ENCODE results near the gene PPP1R14B.
A peak's percentile ranks its signal among the peaks of the same experiment; 100 is the strongest.

The PPP1R14B gene

DNA sequence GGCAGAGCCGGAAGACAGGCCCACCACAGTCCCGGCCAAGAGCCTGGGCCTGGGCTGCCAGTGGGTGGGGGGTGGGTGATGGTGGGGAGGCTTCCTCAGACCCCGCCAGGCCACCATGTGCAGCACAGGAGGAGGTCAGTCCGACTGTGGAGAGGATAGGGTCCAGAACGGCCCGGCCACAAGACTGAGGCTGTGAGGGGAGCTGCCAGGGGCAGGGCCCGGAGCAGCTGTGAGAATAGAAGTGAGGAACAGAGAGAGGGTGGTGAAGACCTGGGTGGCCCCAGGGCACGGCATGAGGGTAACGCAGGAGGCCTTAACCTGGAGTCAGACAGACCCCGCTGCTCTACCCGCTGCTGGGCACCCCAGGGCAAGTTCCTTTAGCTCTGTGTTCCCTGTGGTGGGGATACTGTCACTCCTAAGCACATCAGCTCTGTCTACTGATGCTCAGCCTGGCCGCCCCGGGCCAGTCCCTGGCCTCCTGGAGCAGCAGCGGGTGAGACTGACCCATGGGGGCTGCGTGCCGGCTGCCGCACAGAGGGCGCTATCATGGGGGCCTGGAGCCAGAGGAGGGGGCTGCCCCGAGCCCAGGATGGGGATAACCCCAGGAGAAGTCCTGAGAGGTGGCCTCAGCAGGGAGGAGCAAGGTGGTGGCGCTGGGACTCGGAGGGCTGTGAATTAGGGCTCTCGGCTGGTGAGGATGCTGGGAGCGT, 38.5 kb downstream of the PPP1R14B start:
- no peak for DNase-seq

DNA sequence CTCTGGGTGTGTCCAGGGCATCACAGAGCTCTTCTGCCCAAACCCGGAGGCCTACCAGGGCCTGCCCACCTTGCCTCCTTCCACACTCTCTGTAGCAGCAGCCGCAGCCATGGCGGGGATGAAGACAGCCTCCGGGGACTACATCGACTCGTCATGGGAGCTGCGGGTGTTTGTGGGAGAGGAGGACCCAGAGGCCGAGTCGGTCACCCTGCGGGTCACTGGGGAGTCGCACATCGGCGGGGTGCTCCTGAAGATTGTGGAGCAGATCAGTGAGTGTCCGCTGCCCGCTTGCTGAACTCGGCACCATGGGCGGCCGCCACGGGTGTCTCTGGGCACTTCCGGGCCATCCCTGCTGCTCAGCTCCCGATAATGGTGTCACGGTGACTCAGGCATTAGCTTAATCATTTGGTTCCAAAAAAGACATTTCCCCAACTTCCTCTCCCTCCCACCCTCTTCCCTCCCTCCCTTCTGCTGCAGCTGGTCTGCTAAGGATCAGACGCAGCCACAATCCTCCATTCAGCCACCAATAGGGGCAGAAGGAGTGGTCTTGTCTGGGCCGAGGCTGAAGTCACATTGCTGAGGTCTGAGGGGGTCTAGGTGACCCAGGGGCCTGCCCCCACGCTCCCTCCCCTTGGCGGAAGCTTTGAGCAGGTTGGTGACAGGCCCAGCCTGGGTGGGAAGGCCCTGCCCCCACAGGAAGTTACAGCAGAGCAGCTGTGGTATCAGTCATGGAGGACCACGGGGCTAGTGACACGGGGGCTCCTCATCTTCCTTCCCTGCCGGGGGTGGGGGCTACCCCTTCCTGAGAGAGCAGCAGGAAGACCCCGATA, 39.3 kb downstream of the PPP1R14B start:
- DNase-seq = peak; percentile 84 to 85

DNA sequence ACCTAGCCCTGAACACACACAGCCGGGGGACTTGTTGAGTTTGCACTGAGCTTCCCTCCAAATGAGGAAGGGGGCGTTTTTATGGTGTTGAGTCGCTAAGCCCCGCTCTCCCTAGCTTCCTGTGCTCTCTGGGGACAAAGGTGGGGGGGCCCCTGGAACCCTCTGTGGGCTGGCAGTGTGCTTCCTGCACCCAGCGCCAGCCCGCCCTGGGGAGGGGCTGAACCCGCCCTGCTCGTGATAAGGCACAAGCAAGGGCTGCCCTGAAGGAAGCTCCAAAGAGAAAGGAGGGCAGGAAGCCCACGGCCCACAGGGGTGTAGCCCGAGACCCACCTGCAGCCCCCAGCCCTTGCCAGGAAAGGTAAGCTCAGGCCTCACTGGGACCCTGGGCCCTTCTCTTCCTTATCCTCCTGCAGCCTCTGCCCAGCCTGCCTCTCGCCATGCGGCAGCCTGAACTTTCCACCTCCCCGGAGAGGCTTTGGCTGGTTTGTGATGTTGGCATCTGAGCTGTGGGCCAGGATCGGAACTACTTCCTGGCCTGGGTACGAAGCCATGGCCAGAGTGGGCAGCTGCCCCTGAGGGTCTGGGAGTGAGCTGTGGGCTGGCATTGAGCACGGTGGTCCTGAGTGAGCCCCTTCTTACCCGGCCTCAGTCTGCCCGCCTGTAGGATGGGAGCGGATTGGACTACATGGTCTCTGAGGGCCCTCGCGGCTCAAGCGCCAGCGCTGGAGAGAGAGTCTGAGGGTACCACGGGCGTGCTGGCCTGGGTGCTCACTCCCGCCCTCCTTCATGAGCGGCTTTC, 40.1 kb downstream of the PPP1R14B start, which contains the start of gene FERMT3:
Gene FERMT3 (plus strand): TSS at position 265 of the 799 bp plus-strand sequence. CDS start 644 bp downstream, outside the sequence.
- DNase-seq = peak; percentile 75 to 87

DNA sequence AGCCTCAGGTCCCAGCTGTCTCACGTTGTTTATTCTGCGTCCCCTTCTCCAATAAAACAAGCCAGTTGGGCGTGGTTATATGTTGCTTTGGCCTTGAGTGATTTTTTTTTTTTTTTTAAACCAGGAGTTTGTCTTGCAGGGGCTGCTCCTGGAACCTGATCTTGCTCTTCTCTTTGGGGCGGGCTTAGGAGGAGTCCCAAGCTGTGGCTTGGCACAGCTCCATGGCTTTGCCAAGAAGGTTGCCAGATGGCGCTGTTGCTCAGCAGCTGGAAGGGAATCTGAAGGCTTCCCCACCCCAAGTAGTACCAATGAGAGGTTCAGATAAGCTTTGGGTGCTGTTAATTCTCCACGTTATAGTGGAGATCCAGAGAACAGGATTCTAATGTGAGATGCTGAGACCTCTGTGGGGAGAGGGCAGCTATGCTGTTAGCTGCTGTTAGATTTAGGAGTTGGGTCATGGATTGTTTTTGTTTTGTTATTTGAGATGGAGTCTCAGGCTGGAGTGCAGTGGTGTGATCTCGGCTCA, 42.2 kb downstream of the PPP1R14B start:
- peak; percentile 75 to 79 for DNase-seq

DNA sequence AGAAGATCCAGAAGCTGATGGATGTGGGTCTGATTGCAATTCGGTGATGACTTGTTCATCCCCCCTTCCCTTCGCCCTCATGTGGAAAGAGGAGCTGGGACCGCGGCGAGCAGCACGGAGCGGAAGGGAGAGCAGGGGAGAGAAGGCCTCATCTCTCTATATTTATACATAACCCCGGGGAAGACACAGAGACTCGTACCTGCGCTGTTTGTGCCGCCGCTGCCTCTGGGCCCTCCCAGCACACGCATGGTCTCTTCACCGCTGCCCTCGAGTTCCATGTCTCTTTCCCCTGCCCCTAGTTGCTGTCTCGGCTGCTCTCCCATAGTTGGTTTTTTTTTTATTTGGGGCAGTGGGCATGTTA, 42.7 kb downstream of the PPP1R14B start:
- DNase-seq = no peak

DNA sequence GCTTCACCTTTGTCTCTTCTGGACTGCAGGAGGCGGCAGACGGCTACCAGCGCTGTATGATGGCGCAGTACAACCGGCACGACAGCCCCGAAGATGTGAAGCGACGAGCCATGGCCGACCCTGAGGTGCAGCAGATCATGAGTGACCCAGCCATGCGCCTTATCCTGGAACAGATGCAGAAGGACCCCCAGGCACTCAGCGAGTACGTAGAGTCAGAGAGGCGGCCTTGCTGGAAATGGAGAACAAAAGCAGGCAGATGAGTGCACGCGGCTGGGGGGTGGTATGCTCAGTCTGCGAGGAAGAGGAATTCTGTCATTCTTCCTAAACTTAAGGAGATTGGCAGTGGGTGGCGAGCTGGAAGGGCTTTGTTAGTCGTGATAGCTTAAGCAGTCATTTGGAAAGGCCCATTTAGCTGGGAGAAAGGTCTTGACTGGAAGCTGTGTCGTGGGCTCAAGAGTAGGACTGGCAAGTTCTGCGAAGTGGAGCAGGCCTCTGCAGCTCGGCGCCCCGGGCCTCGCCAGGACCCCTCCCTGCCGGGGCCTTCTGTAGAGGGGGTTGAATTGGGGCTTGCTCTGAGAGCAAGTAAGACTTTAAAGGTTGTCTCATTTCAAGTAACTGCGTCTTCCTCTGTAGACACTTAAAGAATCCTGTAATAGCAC, 43.2 kb downstream of the PPP1R14B start:
- DNase-seq = no peak

DNA sequence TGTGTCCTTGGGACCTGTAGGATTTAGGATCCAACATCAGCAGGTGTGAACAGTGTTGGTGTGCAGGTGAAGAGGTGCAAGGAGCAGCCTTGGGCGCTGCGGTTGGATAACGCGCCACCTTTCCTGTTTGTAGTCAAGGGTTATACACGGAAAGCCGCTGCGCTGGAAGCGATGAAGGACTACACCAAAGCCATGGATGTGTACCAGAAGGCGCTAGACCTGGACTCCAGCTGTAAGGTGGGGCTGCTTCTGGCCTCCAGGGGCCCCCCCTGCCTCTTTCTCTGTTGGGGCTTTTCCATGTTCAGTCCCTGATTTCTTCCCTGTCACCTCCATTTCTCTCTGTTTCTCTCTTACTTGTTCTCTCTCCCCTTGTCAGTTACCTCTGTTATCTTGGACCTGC, 43.8 kb downstream of the PPP1R14B start:
- no peak for DNase-seq

DNA sequence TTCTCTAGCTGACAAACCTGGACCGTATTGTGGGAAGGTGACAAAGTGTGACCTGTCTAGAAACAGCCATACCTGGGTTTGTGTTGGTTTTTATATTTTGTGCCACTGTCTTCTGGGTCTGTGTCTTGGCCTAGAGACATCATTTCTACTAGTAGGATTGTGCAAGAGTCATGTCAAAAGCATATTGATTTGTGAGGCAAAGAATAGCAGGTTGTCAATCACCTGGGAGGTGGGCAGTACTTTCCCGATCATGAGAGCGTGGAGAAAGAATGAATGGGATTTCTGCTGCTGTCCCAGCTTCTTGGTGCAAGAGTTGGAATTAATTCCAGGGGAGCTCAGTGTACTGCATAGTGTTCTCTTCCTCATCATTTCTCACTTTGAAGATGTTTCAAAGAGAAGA, 45.2 kb downstream of the PPP1R14B start:
- DNase-seq = no peak

DNA sequence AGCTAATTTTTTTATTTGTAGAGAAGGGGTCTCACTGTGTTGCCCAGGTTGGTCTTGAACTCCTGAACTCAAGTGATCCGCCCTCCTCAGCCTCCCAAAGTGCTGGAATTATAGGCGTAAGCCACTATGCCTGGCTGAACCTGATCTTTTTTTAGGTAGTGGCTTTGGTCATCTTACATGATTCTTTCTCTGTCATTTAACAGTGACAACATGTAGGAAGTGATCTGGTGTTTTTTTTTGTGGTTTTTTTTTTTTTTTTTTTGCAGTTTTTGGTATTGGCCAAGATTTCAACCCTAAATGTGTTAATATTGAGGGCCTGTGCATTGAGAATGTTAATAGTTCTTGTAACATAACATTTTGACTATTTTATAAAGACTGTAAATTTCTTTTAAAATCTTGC, 48.2 kb downstream of the PPP1R14B start:
- no peak for DNase-seq

DNA sequence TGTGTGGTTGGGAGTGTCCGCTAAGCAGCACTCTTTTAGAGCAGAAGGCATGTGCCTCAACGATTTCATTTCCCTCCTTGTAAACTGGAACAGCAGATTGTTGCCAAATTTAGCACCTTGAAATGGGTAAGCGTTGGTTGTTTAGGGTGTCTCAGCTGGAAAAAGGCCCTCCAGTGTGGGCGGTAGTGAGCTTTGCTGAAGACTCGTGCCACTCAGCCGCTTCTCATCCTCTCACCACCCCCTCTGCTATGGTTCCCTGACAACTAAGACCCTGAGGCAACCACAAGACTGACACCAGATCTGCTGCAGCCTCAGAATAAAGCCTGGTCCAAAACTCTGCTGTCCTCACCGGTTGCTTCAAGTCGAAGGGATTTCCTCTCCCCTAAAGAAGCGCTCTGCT, 50.1 kb downstream of the PPP1R14B start:
- no peak for DNase-seq
